Ishikawa (cell line): ENCODE results near the gene ETNK1.
A peak's percentile ranks its signal among the peaks of the same experiment; 100 is the strongest.

ENCODE experiments used
- CEBPB ChIP-seq: IDR thresholded peaks from 2 replicates; pipeline ENCODE4 v1.6.1; 2012
- CREB1 ChIP-seq: IDR thresholded peaks from 2 replicates; pipeline ENCODE4 v1.6.1; 2012; ENCODE audit warnings: low read depth
- EGR1 ChIP-seq: IDR thresholded peaks from 2 replicates; pipeline ENCODE4 v1.6.1; 2012
- EP300 ChIP-seq: IDR thresholded peaks from 2 replicates; pipeline ENCODE4 v1.6.1; 2012; ENCODE audit warnings: borderline replicate concordance
- FOXM1 ChIP-seq: IDR thresholded peaks from 2 replicates; pipeline ENCODE4 v1.6.1; 2012; ENCODE audit warnings: low read depth, borderline replicate concordance
- NFIC ChIP-seq: IDR thresholded peaks from 2 replicates; pipeline ENCODE4 v1.6.1; 2012
- RAD21 ChIP-seq: IDR thresholded peaks from 2 replicates; pipeline ENCODE4 v1.6.1; 2012; ENCODE audit warnings: low read depth
- TAF1 ChIP-seq: IDR thresholded peaks from 2 replicates; pipeline ENCODE4 v1.6.1; 2012; ENCODE audit warnings: low read depth, mild to moderate bottlenecking
- TCF12 ChIP-seq: IDR thresholded peaks from 2 replicates; pipeline ENCODE4 v1.6.1; 2012; ENCODE audit warnings: low read depth
- TEAD4 ChIP-seq: IDR thresholded peaks from 2 replicates; pipeline ENCODE4 v1.6.1; 2012
- YY1 ChIP-seq: IDR thresholded peaks from 2 replicates; pipeline ENCODE4 v1.6.1; 2012; ENCODE audit warnings: low read depth
- ZBTB7A ChIP-seq: IDR thresholded peaks from 2 replicates; pipeline ENCODE4 v1.6.1; 2012; ENCODE audit warnings: low read depth
- TF ChIP-seq, protein P1 (sequence below): IDR thresholded peaks from 2 replicates; pipeline ENCODE4 v1.6.1; 2012
- TF ChIP-seq, protein P2 (sequence below): IDR thresholded peaks from 2 replicates; pipeline ENCODE4 v1.6.1; 2012
- TF ChIP-seq, protein P3 (sequence below): IDR thresholded peaks from 2 replicates; pipeline ENCODE4 v1.6.1; 2012; ENCODE audit warnings: low read depth, mild to moderate bottlenecking

The ETNK1 gene, protein sequence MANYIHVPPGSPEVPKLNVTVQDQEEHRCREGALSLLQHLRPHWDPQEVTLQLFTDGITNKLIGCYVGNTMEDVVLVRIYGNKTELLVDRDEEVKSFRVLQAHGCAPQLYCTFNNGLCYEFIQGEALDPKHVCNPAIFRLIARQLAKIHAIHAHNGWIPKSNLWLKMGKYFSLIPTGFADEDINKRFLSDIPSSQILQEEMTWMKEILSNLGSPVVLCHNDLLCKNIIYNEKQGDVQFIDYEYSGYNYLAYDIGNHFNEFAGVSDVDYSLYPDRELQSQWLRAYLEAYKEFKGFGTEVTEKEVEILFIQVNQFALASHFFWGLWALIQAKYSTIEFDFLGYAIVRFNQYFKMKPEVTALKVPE

DNA sequence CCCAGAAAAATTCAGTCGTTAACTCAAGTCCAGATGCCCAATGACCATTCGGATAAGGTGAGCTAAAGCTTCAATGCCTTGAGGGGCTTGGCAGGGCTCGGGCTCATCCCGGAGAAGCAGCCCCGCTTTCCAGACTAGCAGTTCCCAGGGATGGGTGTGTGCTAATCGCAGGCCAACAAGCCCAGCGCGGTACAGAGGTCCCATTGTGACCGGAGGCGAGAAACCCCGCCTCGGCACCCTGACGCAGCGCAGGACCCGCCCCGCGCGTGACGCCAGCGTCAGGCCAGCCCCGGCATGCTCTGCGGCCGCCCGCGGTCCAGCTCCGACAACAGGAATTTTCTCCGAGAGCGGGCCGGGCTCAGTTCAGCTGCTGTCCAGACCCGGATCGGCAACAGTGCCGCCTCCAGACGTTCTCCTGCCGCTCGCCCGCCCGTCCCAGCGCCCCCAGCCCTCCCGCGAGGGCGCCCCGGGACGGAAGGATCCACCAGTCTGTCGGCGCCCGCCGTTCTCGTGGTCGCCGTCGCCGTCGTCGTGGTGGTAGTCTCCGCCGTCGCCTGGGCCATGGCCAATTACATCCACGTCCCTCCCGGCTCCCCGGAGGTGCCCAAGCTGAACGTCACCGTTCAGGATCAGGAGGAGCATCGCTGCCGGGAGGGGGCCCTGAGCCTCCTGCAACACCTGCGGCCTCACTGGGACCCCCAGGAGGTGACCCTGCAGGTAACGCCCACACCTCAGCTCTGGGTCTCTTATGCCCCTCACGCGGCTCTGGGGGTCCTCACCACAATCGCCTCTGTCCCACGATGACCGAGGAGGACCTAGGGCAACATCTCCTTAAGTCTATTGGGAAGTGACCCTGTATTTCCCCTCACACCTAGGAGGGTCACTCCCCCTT is at the start of gene ETNK1:
ETNK1 (plus strand) TSS at position 302 of the 892 bp plus-strand sequence; CDS start at position 562, 260 bp downstream.
- TF ChIP-seq, protein P1, sequence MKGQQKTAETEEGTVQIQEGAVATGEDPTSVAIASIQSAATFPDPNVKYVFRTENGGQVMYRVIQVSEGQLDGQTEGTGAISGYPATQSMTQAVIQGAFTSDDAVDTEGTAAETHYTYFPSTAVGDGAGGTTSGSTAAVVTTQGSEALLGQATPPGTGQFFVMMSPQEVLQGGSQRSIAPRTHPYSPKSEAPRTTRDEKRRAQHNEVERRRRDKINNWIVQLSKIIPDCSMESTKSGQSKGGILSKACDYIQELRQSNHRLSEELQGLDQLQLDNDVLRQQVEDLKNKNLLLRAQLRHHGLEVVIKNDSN = peak; percentile 78
- 0 out of 2 replicates have a peak, but pooled peaks have one; percentile 51 for TF ChIP-seq TEAD4
- TF ChIP-seq CREB1 = peak; percentile 81
- peak; percentile 5; the same call in 1 of the 2 replicates for TF ChIP-seq EGR1
- TF ChIP-seq ZBTB7A = peak; percentile 91; the same call in 1 of the 2 replicates
- TF ChIP-seq FOXM1 = no peak
- 0 out of 2 replicates have a peak, but pooled peaks have one; percentile 30 for TF ChIP-seq EP300
- TF ChIP-seq, protein P2, sequence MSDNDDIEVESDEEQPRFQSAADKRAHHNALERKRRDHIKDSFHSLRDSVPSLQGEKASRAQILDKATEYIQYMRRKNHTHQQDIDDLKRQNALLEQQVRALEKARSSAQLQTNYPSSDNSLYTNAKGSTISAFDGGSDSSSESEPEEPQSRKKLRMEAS = peak; percentile 85
- TF ChIP-seq RAD21 = no peak
- no peak; the same call in 1 of the 2 replicates for TF ChIP-seq NFIC
- TF ChIP-seq YY1 = peak; percentile 64
- peak; percentile 98 for TF ChIP-seq TAF1
- peak; percentile 65; the same call in 1 of the 2 replicates for TF ChIP-seq TCF12

DNA sequence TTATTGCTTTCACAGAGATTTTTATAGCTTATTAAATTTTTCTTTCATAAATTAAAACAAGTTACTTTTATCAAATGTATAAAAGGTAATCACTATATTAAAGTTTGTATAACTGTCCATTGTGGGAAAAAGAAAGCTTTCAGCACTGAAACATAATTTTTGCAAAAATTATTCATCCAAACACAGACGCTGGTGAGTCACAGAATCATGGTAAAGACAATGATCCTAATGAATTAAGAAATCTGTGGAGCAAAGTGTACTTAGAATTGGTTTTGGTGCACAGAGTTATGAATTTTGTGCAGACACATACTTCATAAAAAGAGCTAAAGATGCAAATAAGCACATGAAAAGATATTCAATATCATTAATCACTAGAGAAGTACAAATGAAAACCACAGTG is 48.9 kb upstream of the ETNK1 start:
- TF ChIP-seq EP300 (no peak), CREB1 (no peak), RAD21 (no peak), TCF12 (no peak), NFIC (no peak), YY1 (no peak), ZBTB7A (no peak)
- TF ChIP-seq, protein P2 = no peak

DNA sequence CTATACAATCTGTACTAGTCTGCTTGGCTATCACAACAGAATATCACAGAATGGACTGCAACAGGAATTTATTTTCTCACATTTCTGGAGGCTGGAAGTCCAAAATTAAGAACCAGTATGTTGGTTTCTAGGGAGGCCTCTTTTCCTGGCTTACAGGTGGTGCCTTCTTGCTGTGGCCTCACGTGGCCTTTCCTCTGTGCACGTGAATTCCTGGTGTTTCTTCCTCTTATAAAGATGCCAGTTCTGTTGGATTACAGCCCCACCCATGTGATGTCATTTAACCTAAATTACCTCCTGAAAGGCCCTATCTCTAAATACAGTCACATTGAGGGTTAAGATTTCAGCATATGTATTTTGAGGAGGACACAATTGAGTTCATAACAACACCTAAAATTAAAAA is 48.5 kb upstream of the ETNK1 start:
- TF ChIP-seq ZBTB7A (no peak), TAF1 (no peak), TCF12 (no peak), YY1 (no peak), NFIC (no peak), CREB1 (no peak), RAD21 (no peak), FOXM1 (no peak), EP300 (no peak), TEAD4 (no peak), EGR1 (no peak), CEBPB (no peak)
- TF ChIP-seq, protein P1 = no peak
- TF ChIP-seq, protein P2 = no peak
- TF ChIP-seq, protein P3, sequence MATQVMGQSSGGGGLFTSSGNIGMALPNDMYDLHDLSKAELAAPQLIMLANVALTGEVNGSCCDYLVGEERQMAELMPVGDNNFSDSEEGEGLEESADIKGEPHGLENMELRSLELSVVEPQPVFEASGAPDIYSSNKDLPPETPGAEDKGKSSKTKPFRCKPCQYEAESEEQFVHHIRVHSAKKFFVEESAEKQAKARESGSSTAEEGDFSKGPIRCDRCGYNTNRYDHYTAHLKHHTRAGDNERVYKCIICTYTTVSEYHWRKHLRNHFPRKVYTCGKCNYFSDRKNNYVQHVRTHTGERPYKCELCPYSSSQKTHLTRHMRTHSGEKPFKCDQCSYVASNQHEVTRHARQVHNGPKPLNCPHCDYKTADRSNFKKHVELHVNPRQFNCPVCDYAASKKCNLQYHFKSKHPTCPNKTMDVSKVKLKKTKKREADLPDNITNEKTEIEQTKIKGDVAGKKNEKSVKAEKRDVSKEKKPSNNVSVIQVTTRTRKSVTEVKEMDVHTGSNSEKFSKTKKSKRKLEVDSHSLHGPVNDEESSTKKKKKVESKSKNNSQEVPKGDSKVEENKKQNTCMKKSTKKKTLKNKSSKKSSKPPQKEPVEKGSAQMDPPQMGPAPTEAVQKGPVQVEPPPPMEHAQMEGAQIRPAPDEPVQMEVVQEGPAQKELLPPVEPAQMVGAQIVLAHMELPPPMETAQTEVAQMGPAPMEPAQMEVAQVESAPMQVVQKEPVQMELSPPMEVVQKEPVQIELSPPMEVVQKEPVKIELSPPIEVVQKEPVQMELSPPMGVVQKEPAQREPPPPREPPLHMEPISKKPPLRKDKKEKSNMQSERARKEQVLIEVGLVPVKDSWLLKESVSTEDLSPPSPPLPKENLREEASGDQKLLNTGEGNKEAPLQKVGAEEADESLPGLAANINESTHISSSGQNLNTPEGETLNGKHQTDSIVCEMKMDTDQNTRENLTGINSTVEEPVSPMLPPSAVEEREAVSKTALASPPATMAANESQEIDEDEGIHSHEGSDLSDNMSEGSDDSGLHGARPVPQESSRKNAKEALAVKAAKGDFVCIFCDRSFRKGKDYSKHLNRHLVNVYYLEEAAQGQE = no peak

DNA sequence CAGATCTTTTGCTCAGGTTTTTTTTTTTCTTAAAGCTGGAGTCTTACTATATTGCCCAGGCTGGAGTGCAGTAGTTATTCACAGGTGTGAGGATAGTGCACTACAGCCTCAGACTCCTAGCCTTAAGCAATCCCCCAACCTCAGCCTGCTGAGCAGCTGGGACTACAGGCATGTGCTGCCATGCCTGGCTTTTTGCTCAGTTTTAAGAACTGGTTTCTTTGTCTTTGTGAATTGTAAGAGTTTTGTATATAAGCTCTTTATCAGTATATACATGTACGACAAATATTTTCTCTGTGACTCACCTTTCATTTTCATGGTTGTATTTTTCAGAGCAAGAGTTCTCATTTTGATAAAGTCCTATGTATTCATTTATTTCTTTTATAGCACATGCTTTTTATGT is 47.3 kb upstream of the ETNK1 start:
- TF ChIP-seq EP300 = no peak
- TF ChIP-seq, protein P3 = no peak
- TF ChIP-seq EGR1 = no peak
- no peak for TF ChIP-seq RAD21
- no peak for TF ChIP-seq NFIC
- no peak for TF ChIP-seq TCF12
- no peak for TF ChIP-seq TEAD4
- TF ChIP-seq ZBTB7A = no peak
- no peak for TF ChIP-seq TAF1
- TF ChIP-seq, protein P2 = no peak
- TF ChIP-seq CREB1 = no peak
- no peak for TF ChIP-seq CEBPB
- TF ChIP-seq, protein P1 = no peak
- no peak for TF ChIP-seq FOXM1
